Measurements from ENCODE around the gene ANO4.

The ANO4 gene

GRCh38 chr12:100942984-100943749, 148.6 kb downstream of the ANO4 start:
- no peak for DNase-seq (ENCODE audit: low read depth in 2 of 2, low spot score in 1 of 2)

GRCh38 chr12:100951756-100952155, 157.2 kb downstream of the ANO4 start:
- DNase-seq (ENCODE audit: low read depth in 2 of 2, low spot score in 1 of 2) = no peak

- DNase-seq (ENCODE audit: low read depth in 2 of 2, low spot score in 1 of 2) = no peak
Measured at GRCh38 chr12:100953217-100953616, 158.6 kb downstream of the ANO4 start.

GRCh38 chr12:100953677-100954076, 159.1 kb downstream of the ANO4 start:
- no peak for DNase-seq (ENCODE audit: low read depth in 2 of 2, low spot score in 1 of 2)

- DNase-seq (ENCODE audit: low read depth in 2 of 2, low spot score in 1 of 2) = no peak
Measured at GRCh38 chr12:100954118-100954517, 159.5 kb downstream of the ANO4 start.

GRCh38 chr12:100955139-100955538, 160.6 kb downstream of the ANO4 start:
- no peak for DNase-seq (ENCODE audit: low read depth in 2 of 2, low spot score in 1 of 2)

GRCh38 chr12:100956311-100956852, 161.8 kb downstream of the ANO4 start:
- DNase-seq (ENCODE audit: low read depth in 2 of 2, low spot score in 1 of 2) = no peak

- DNase-seq (ENCODE audit: low read depth in 2 of 2, low spot score in 1 of 2) = no peak
Measured at GRCh38 chr12:100959481-100959880, 164.9 kb downstream of the ANO4 start.

GRCh38 chr12:100962086-100962712, 167.6 kb downstream of the ANO4 start:
- DNase-seq (ENCODE audit: low read depth in 2 of 2, low spot score in 1 of 2) = no peak

GRCh38 chr12:100963381-100963780, 168.8 kb downstream of the ANO4 start:
- no peak for DNase-seq (ENCODE audit: low read depth in 2 of 2, low spot score in 1 of 2)

GRCh38 chr12:100964028-100964427, 169.5 kb downstream of the ANO4 start:
- DNase-seq (ENCODE audit: low read depth in 2 of 2, low spot score in 1 of 2) = no peak

- DNase-seq (ENCODE audit: low read depth in 2 of 2, low spot score in 1 of 2) = no peak
Measured at GRCh38 chr12:100967189-100967588, 172.6 kb downstream of the ANO4 start.

GRCh38 chr12:100970894-100971293, 176.3 kb downstream of the ANO4 start:
- no peak for DNase-seq (ENCODE audit: low read depth in 2 of 2, low spot score in 1 of 2)

GRCh38 chr12:100972121-100972520, 177.5 kb downstream of the ANO4 start:
- DNase-seq (ENCODE audit: low read depth in 2 of 2, low spot score in 1 of 2) = no peak

- no peak for DNase-seq (ENCODE audit: low read depth in 2 of 2, low spot score in 1 of 2)
Measured at GRCh38 chr12:100974341-100974740, 179.8 kb downstream of the ANO4 start.

- DNase-seq (ENCODE audit: low read depth in 2 of 2, low spot score in 1 of 2) = no peak
Measured at GRCh38 chr12:100974747-100975146, 180.2 kb downstream of the ANO4 start.

- no peak for DNase-seq (ENCODE audit: low read depth in 2 of 2, low spot score in 1 of 2)
Measured at GRCh38 chr12:100976735-100977134, 182.2 kb downstream of the ANO4 start.

GRCh38 chr12:100980856-100981255, 186.3 kb downstream of the ANO4 start:
- DNase-seq (ENCODE audit: low read depth in 2 of 2, low spot score in 1 of 2) = no peak

- no peak for DNase-seq (ENCODE audit: low read depth in 2 of 2, low spot score in 1 of 2)
Measured at GRCh38 chr12:100982511-100983183, 188.1 kb downstream of the ANO4 start.

GRCh38 chr12:100984796-100985195, 190.2 kb downstream of the ANO4 start:
- no peak for DNase-seq (ENCODE audit: low read depth in 2 of 2, low spot score in 1 of 2)

- DNase-seq (ENCODE audit: low read depth in 2 of 2, low spot score in 1 of 2) = no peak
Measured at GRCh38 chr12:100986595-100987547, 192.3 kb downstream of the ANO4 start.
